Liver (tissue), 3 donors: ENCODE measurements around the gene TBC1D22B.

Experiments
- EGR1 ChIP-seq, 2 donors: IDR thresholded peaks; 2 replicates each; pipeline ENCODE4 v1.6.1; 2016 to 2018; ENCODE audit warnings: antibody characterized with exemption in 2 of 2, low read depth in 2 of 2
- FOXA1 ChIP-seq: IDR thresholded peaks from 2 replicates; pipeline ENCODE4 v1.6.1; 2016; ENCODE audit warnings: antibody characterized with exemption
- GABPA ChIP-seq, 2 donors: IDR thresholded peaks in 1 of 2; conservative IDR thresholded peaks in 1 of 2; 2 replicates each; pipeline ENCODE4 v1.6.1; 2016; ENCODE audit warnings: antibody characterized with exemption in 2 of 2, mild to moderate bottlenecking in 1 of 2, moderate library complexity in 1 of 2
- HNF4A ChIP-seq, 2 donors: conservative IDR thresholded peaks; 2 replicates each; pipeline ENCODE4 v1.6.1; 2016; ENCODE audit warnings: antibody characterized with exemption in 2 of 2, mild to moderate bottlenecking in 2 of 2
- JUND ChIP-seq, 2 donors: IDR thresholded peaks; 2 replicates each; pipeline ENCODE4 v1.6.1; 2016; ENCODE audit warnings: antibody characterized with exemption in 2 of 2
- RAD21 ChIP-seq, 2 donors: IDR thresholded peaks; 2 replicates each; pipeline ENCODE4 v1.6.1; 2016; ENCODE audit warnings: antibody characterized with exemption in 2 of 2, mild to moderate bottlenecking in 2 of 2
- REST ChIP-seq: IDR thresholded peaks from 2 replicates; pipeline ENCODE4 v1.6.1; 2016; ENCODE audit warnings: antibody characterized with exemption, mild to moderate bottlenecking
- RXRA ChIP-seq, 2 donors: IDR thresholded peaks; 2 replicates each; pipeline ENCODE4 v1.6.1; 2017 to 2018; ENCODE audit warnings: antibody characterized with exemption in 2 of 2, mild to moderate bottlenecking in 1 of 2
- TAF1 ChIP-seq: conservative IDR thresholded peaks from 2 replicates; pipeline ENCODE4 v1.6.1; 2016; ENCODE audit warnings: antibody characterized with exemption, mild to moderate bottlenecking
- YY1 ChIP-seq: IDR thresholded peaks from 2 replicates; pipeline ENCODE4 v1.6.1; 2016; ENCODE audit warnings: antibody characterized with exemption, mild to moderate bottlenecking
- TF ChIP-seq, protein P1 (sequence below): fragments of 150-350 bp; IDR thresholded peaks from 2 replicates; pipeline ENCODE4 v1.5.1; 2017; ENCODE audit warnings: improper control_type of control experiment, low read depth, low read length; ENCODE audit not compliant: missing input control
- TF ChIP-seq, protein P2 (sequence below): IDR thresholded peaks from 2 replicates; pipeline ENCODE4 v1.6.1; 2016; ENCODE audit warnings: antibody characterized with exemption
- donor health status: healthy.
- donor health status: healthy.

DNA sequence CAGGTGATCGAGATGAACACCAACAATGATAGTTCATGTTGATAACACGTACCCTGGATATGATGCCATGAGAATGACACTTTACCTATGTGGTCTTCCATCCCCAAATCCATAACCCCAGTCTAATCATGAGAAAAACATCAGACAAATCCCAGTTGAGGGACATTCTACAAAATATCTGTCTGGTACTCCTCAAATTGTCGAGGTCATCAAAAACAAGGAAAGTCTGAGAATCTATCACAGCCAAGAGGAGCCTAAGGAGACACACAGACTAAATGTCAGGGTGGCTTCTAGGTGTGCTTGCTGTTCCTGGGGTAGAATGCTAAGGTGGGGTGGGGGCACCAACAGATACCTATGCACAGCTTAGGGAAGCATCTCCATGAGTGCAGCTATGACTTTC lies 93.5 kb downstream of the TBC1D22B start:
- TF ChIP-seq, protein P1, sequence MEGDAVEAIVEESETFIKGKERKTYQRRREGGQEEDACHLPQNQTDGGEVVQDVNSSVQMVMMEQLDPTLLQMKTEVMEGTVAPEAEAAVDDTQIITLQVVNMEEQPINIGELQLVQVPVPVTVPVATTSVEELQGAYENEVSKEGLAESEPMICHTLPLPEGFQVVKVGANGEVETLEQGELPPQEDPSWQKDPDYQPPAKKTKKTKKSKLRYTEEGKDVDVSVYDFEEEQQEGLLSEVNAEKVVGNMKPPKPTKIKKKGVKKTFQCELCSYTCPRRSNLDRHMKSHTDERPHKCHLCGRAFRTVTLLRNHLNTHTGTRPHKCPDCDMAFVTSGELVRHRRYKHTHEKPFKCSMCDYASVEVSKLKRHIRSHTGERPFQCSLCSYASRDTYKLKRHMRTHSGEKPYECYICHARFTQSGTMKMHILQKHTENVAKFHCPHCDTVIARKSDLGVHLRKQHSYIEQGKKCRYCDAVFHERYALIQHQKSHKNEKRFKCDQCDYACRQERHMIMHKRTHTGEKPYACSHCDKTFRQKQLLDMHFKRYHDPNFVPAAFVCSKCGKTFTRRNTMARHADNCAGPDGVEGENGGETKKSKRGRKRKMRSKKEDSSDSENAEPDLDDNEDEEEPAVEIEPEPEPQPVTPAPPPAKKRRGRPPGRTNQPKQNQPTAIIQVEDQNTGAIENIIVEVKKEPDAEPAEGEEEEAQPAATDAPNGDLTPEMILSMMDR, result no peak
- TF ChIP-seq, protein P2, sequence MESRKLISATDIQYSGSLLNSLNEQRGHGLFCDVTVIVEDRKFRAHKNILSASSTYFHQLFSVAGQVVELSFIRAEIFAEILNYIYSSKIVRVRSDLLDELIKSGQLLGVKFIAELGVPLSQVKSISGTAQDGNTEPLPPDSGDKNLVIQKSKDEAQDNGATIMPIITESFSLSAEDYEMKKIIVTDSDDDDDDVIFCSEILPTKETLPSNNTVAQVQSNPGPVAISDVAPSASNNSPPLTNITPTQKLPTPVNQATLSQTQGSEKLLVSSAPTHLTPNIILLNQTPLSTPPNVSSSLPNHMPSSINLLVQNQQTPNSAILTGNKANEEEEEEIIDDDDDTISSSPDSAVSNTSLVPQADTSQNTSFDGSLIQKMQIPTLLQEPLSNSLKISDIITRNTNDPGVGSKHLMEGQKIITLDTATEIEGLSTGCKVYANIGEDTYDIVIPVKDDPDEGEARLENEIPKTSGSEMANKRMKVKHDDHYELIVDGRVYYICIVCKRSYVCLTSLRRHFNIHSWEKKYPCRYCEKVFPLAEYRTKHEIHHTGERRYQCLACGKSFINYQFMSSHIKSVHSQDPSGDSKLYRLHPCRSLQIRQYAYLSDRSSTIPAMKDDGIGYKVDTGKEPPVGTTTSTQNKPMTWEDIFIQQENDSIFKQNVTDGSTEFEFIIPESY, result no peak
- TF ChIP-seq RXRA (IDR thresholded peaks at IDR 0.05) (no peak), GABPA (IDR thresholded peaks at IDR 0.05 in 1 of 2, conservative IDR thresholded peaks at IDR 0.05 in 1 of 2) (no peak), FOXA1 (no peak), JUND (IDR thresholded peaks at IDR 0.05) (no peak), REST (no peak), YY1 (no peak), TAF1 (no peak), HNF4A (conservative IDR thresholded peaks at IDR 0.05) (no peak), EGR1 (IDR thresholded peaks at IDR 0.05; ENCODE audit: low read depth in 2 of 2) (no peak), RAD21 (IDR thresholded peaks at IDR 0.05) (no peak)
